IMR-90 (cell line): ENCODE data around the gene PLA2G10. TPM values are rescaled to one million over a fixed set of nuclear protein-coding genes. Genes with fewer than 3 reads are reported as not detected.

ENCODE experiments used
- ATAC-seq: fragments of 200-7000 bp; cut with Tn5 transposase; 2 replicates; pipeline ENCODE4 v1.9.1; 2020; ENCODE audit warnings: low read depth, mild to moderate bottlenecking, moderate library complexity
- BruUV-seq: library from RNA; stranded (reverse); fragments of 400-500 nt; replicated peaks from 2 replicates; lab custom pipeline; 2021; lab: Mats Ljungman, UMichigan
- CTCF ChIA-PET: fragments of 300-600 bp; formaldehyde crosslinking; extraction: SDS; loops from one replicate; lab custom pipeline; 2021; ENCODE audit warnings: antibody characterized with exemption; lab: Yijun Ruan, JAX
- POLR2A ChIA-PET: fragments of 300-600 bp; sonication (Branson Sonifier 250); formaldehyde crosslinking; loops from one replicate; lab custom pipeline; 2022; ENCODE audit warnings: antibody characterized with exemption; ENCODE audit not compliant: unreplicated experiment; lab: Charles Lee
- DNase-seq: peaks from one replicate; pipeline ENCODE4 v3.0.0; 2013
- H2AFZ ChIP-seq: replicated peaks from 2 replicates; pipeline ENCODE3; 2013; ENCODE audit warnings: low read length, mild to moderate bottlenecking; ENCODE audit not compliant: poor library complexity
- H2AK5ac ChIP-seq: 2 replicates; pipeline ENCODE4 v1.6.1; 2013; ENCODE audit warnings: low read depth, low read length, inconsistent platforms
- H2AK9ac ChIP-seq: replicated peaks from 2 replicates; pipeline ENCODE3; 2013; ENCODE audit warnings: mild to moderate bottlenecking, low read depth, low read length, moderate library complexity; ENCODE audit not compliant: poor library complexity
- H2BK120ac ChIP-seq: 2 replicates; pipeline ENCODE4 v1.6.1; 2013; ENCODE audit warnings: low read depth, low read length, inconsistent platforms
- H2BK15ac ChIP-seq: 3 replicates; pipeline ENCODE4 v1.6.1; 2013; ENCODE audit warnings: low read depth, low read length, inconsistent platforms
- H2BK20ac ChIP-seq: 2 replicates; pipeline ENCODE4 v1.6.1; 2013; ENCODE audit warnings: low read depth, mild to moderate bottlenecking, inconsistent platforms, low read length, moderate library complexity
- H2BK5ac ChIP-seq: 2 replicates; pipeline ENCODE4 v1.6.1; 2013; ENCODE audit warnings: mild to moderate bottlenecking, low read depth, low read length, inconsistent platforms; ENCODE audit not compliant: poor library complexity, severe bottlenecking
- H3K14ac ChIP-seq: replicated peaks from 2 replicates; pipeline ENCODE4 v1.6.1; 2013; ENCODE audit warnings: low read depth, low read length, inconsistent platforms
- H3K18ac ChIP-seq: 2 replicates; pipeline ENCODE4 v1.6.1; 2013; ENCODE audit warnings: low read depth, low read length, control low read depth
- H3K23ac ChIP-seq: 2 replicates; pipeline ENCODE4 v1.6.1; 2013; ENCODE audit warnings: low read depth, low read length, inconsistent platforms
- H3K27ac ChIP-seq: 2 replicates; pipeline ENCODE4 v1.5.1; 2013; ENCODE audit warnings: mild to moderate bottlenecking, control low read depth, low read length; ENCODE audit not compliant: insufficient read depth
- H3K27me3 ChIP-seq: 2 replicates; pipeline ENCODE4 v1.6.1; 2013; ENCODE audit warnings: low read length; ENCODE audit not compliant: control insufficient read depth, insufficient read depth
- H3K36me3 ChIP-seq: 2 replicates; pipeline ENCODE4 v1.6.1; 2013; ENCODE audit warnings: low read length, mixed read lengths; ENCODE audit not compliant: control insufficient read depth, insufficient read depth
- H3K4ac ChIP-seq: 2 replicates; pipeline ENCODE4 v1.6.1; 2013; ENCODE audit warnings: low read depth, low read length, inconsistent platforms
- H3K4me1 ChIP-seq: 2 replicates; pipeline ENCODE4 v1.6.1; 2013; ENCODE audit warnings: low read length, mixed read lengths; ENCODE audit not compliant: control insufficient read depth, insufficient read depth
- H3K4me2 ChIP-seq: 2 replicates; pipeline ENCODE4 v1.6.1; 2013; ENCODE audit warnings: low read depth, mild to moderate bottlenecking, control low read depth, low read length, moderate library complexity
- H3K4me3 ChIP-seq: 2 replicates; pipeline ENCODE4 v1.5.1; 2013; ENCODE audit warnings: low read depth, mild to moderate bottlenecking, control low read depth, low read length, moderate library complexity; ENCODE audit not compliant: insufficient read depth
- H3K56ac ChIP-seq: 2 replicates; pipeline ENCODE4 v1.6.1; 2013; ENCODE audit warnings: low read length, inconsistent platforms; ENCODE audit not compliant: insufficient read depth; ENCODE audit errors: extremely low read depth
- H3K79me1 ChIP-seq, 2 experiments: 2 replicates each; pipeline ENCODE4 v1.6.1; 2013; ENCODE audit warnings: low read length in 2 of 2, inconsistent platforms in 1 of 2, low read depth in 1 of 2
- H3K9ac ChIP-seq: 2 replicates; pipeline ENCODE4 v1.6.1; 2013; ENCODE audit warnings: low read depth, low read length, control low read depth
- H3K9me1 ChIP-seq: 2 replicates; pipeline ENCODE4 v1.6.1; 2013; ENCODE audit warnings: low read length, inconsistent platforms; ENCODE audit not compliant: insufficient read depth
- H3K9me3 ChIP-seq: 2 replicates; pipeline ENCODE4 v1.6.1; 2013; ENCODE audit warnings: low read length; ENCODE audit not compliant: control insufficient read depth, insufficient read depth
- H4K20me1 ChIP-seq: 2 replicates; pipeline ENCODE4 v1.6.1; 2013; ENCODE audit warnings: low read length, inconsistent platforms; ENCODE audit not compliant: insufficient read depth
- H4K5ac ChIP-seq: 2 replicates; pipeline ENCODE4 v1.6.1; 2013; ENCODE audit warnings: mild to moderate bottlenecking, low read depth, low read length, control low read depth
- H4K8ac ChIP-seq, 2 experiments: 2 replicates each; pipeline ENCODE4 v1.6.1; 2013; ENCODE audit warnings: low read depth in 2 of 2, low read length in 2 of 2, control low read depth in 1 of 2, inconsistent platforms in 1 of 2
- H4K91ac ChIP-seq: 2 replicates; pipeline ENCODE4 v1.6.1; 2013; ENCODE audit warnings: low read depth, low read length, inconsistent platforms; ENCODE audit not compliant: insufficient read depth
- BHLHE40 ChIP-seq: fragments of 150-350 bp; IDR thresholded peaks from 2 replicates; pipeline ENCODE4 v1.6.1; 2016; ENCODE audit warnings: mild to moderate bottlenecking, low read depth, low read length
- CEBPB ChIP-seq: IDR thresholded peaks from 2 replicates; pipeline ENCODE4 v1.6.1; 2012; ENCODE audit warnings: low read depth, low read length, improper control_type of control experiment
- CHD1 ChIP-seq: IDR thresholded peaks from 2 replicates; pipeline ENCODE4 v1.6.1; 2012; ENCODE audit warnings: low read depth, low read length, improper control_type of control experiment
- CTCF ChIP-seq: conservative IDR thresholded peaks from 2 replicates; pipeline ENCODE4 v1.5.1; 2012; ENCODE audit warnings: mild to moderate bottlenecking, low read depth, low read length, improper control_type of control experiment
- FOS ChIP-seq: fragments of 150-350 bp; IDR thresholded peaks from 2 replicates; pipeline ENCODE4 v1.6.1; 2016; ENCODE audit warnings: low read depth, low read length
- MAFK ChIP-seq: IDR thresholded peaks from 2 replicates; pipeline ENCODE4 v1.6.1; 2012; ENCODE audit warnings: low read depth, low read length, improper control_type of control experiment
- MAZ ChIP-seq: IDR thresholded peaks from 2 replicates; pipeline ENCODE4 v1.6.1; 2012; ENCODE audit warnings: low read depth, mild to moderate bottlenecking, low read length, improper control_type of control experiment, moderate library complexity, borderline replicate concordance
- MXI1 ChIP-seq: IDR thresholded peaks from 2 replicates; pipeline ENCODE4 v1.6.1; 2012; ENCODE audit warnings: low read depth, mild to moderate bottlenecking, low read length, moderate library complexity, borderline replicate concordance
- NFE2L2 ChIP-seq: fragments of 150-350 bp; IDR thresholded peaks from 2 replicates; pipeline ENCODE4 v1.6.1; 2016; ENCODE audit warnings: low read depth, mild to moderate bottlenecking, low read length
- POLR2A ChIP-seq: IDR thresholded peaks from 2 replicates; pipeline ENCODE4 v1.6.1; 2012; ENCODE audit warnings: mild to moderate bottlenecking, low read depth, low read length
- RAD21 ChIP-seq: IDR thresholded peaks from 2 replicates; pipeline ENCODE4 v1.6.1; 2012; ENCODE audit warnings: low read length, improper control_type of control experiment
- RCOR1 ChIP-seq: IDR thresholded peaks from 2 replicates; pipeline ENCODE4 v1.6.1; 2012; ENCODE audit warnings: mild to moderate bottlenecking, low read length, improper control_type of control experiment; ENCODE audit not compliant: insufficient replicate concordance
- RFX5 ChIP-seq: IDR thresholded peaks from 2 replicates; pipeline ENCODE4 v1.8.0; 2012; ENCODE audit warnings: low read depth, mild to moderate bottlenecking, low read length, moderate library complexity
- SMC3 ChIP-seq: fragments of 150-350 bp; IDR thresholded peaks from 2 replicates; pipeline ENCODE4 v1.6.1; 2016; ENCODE audit warnings: low read depth, mild to moderate bottlenecking, antibody characterized with exemption, low read length, moderate library complexity
- WGBS, 2 experiments: methylation state at CpG; one replicate each; pipeline versions ENCODE4 v1.1.5 to v1.1.7; 2013; ENCODE audit warnings: missing lambda C conversion rate in 2 of 2; ENCODE audit not compliant: insufficient read length in 1 of 2; ENCODE audit errors: extremely low coverage in 2 of 2; 5-methylcytosine and 5-hydroxymethylcytosine counted together
- dilution Hi-C: fragments of 300-500 bp; cut with HindIII; formaldehyde crosslinking; loops from one replicate; pipeline ENCODE4 v1.14.3; 2018; ENCODE audit warnings: low sequenced_read_pairs; ENCODE audit not compliant: unreplicated experiment
- in situ Hi-C: fragments of 300-500 bp; cut with MboI; formaldehyde crosslinking; loops from 3 replicates; pipeline ENCODE4 v1.14.3; 2019; ENCODE audit warnings: low sequenced_read_pairs, inconsistent platforms, mixed read lengths
- intact Hi-C: fragments of 100-400 bp; cut with micrococcal nuclease; formaldehyde crosslinking; loops from 2 replicates; pipeline ENCODE4 v1.10.0; 2022
- polyA plus RNA-seq, 3 experiments: library from polyadenylated mRNA; depleted of rRNA; stranded (reverse); fragments of >200 nt; gene quantifications; 2 replicates each; pipeline ENCODE4 v1.2.3, GENCODE V29; 2012; ENCODE audit warnings: low replicate concordance in 1 of 3
- total RNA-seq: library from RNA; depleted of rRNA; stranded (reverse); fragments of >200 nt; gene quantifications from 2 replicates; pipeline ENCODE4 v1.2.3, GENCODE V29; 2012
- TF ChIP-seq, protein P1 (sequence below): fragments of 150-350 bp; IDR thresholded peaks from 2 replicates; pipeline ENCODE4 v1.6.1; 2017; ENCODE audit warnings: mild to moderate bottlenecking, antibody characterized with exemption, low read length, low read depth
- TF ChIP-seq, protein P2 (sequence below): fragments of 150-350 bp; IDR thresholded peaks from 2 replicates; pipeline ENCODE4 v1.6.1; 2016; ENCODE audit warnings: low read depth, mild to moderate bottlenecking, low read length, moderate library complexity, borderline replicate concordance

The PLA2G10 gene
- total and polyA plus RNA-seq, 2 of the 4 experiments (the other 2 are of a cell fraction): not detected

GRCh38 chr16:14640538-14640937 lies 53.6 kb downstream of the PLA2G10 start:
- peaks cover 67% of the 10 kb centered on the region for H4K20me1 ChIP-seq
- no peak overlapping the region for H2AK9ac ChIP-seq
- H3K18ac ChIP-seq: no peak overlapping the region
- no peaks in the 10 kb centered on the region; the same call in 1 of the 2 replicates for H3K9me1 ChIP-seq
- no peak overlapping the region for H3K27ac ChIP-seq
- no peak overlapping the region for H3K9ac ChIP-seq
- no peak overlapping the region for H2AFZ ChIP-seq
- H4K5ac ChIP-seq: no peak overlapping the region
- 96% methylated on average over 5 of the region's 10 CpGs; no CpG with 5 or more reads in 1 of the 2 experiments for WGBS, 2 experiments
- no peak overlapping the region for H4K91ac ChIP-seq
- H2BK120ac ChIP-seq: no peak overlapping the region
- H3K36me3 ChIP-seq: peaks cover 27% of the 10 kb centered on the region
- no peak overlapping the region for H3K4me2 ChIP-seq
- no peaks in the 10 kb centered on the region for H3K9me3 ChIP-seq
- no peak overlapping the region for H3K23ac ChIP-seq
- no peak overlapping the region for H4K8ac ChIP-seq
- no TSS peak for BruUV-seq
- H3K27me3 ChIP-seq: no peaks in the 10 kb centered on the region
- dilution Hi-C loops: no loop called here
- H3K4me3 ChIP-seq: no peak overlapping the region
- TF ChIP-seq RCOR1 (no peak), CTCF (no peak), RFX5 (no peak), RAD21 (no peak), MAZ (no peak), SMC3 (no peak), BHLHE40 (no peak), MAFK (no peak), MXI1 (no peak), CHD1 (no peak), FOS (no peak), CEBPB (no peak), POLR2A (no peak), NFE2L2 (no peak)
- TF ChIP-seq, protein P1, sequence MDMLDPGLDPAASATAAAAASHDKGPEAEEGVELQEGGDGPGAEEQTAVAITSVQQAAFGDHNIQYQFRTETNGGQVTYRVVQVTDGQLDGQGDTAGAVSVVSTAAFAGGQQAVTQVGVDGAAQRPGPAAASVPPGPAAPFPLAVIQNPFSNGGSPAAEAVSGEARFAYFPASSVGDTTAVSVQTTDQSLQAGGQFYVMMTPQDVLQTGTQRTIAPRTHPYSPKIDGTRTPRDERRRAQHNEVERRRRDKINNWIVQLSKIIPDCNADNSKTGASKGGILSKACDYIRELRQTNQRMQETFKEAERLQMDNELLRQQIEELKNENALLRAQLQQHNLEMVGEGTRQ: no peak
- TF ChIP-seq, protein P2, sequence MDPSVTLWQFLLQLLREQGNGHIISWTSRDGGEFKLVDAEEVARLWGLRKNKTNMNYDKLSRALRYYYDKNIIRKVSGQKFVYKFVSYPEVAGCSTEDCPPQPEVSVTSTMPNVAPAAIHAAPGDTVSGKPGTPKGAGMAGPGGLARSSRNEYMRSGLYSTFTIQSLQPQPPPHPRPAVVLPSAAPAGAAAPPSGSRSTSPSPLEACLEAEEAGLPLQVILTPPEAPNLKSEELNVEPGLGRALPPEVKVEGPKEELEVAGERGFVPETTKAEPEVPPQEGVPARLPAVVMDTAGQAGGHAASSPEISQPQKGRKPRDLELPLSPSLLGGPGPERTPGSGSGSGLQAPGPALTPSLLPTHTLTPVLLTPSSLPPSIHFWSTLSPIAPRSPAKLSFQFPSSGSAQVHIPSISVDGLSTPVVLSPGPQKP: no peak
- no peak for DNase-seq
- H2BK15ac ChIP-seq: no peak overlapping the region
- ATAC-seq: no peak
- H2BK5ac ChIP-seq: no peak overlapping the region
- CTCF ChIA-PET: no interaction called here
- H2BK20ac ChIP-seq: no peak overlapping the region
- peaks cover 9 to 56% of the 10 kb centered on the region in 2 experiments for H3K79me1 ChIP-seq
- no peak overlapping the region for H3K14ac ChIP-seq
- no peak overlapping the region for H2AK5ac ChIP-seq
- POLR2A ChIA-PET: interaction anchor here (0.6 kb wide), 1 partner anchor 21 kb away, joined by 3 read pairs; no protein-coding TSS in a partner anchor
- no peak overlapping the region for H3K4ac ChIP-seq
- H3K4me1 ChIP-seq: no peaks in the 10 kb centered on the region
- no peak overlapping the region for H3K56ac ChIP-seq
- intact Hi-C loops: no loop called here
- in situ Hi-C loops: loop anchor here (25.0 kb wide), 1 partner anchor 322 kb away; no protein-coding TSS in a partner anchor
